ENCODE data around the gene PCTP. TPM values are rescaled to one million over a fixed set of nuclear protein-coding genes. Genes with fewer than 3 reads are reported as not detected.

Gene PCTP
- total RNA-seq, 1 experiment from 2014 or later, result 17.1 TPM

DNA sequence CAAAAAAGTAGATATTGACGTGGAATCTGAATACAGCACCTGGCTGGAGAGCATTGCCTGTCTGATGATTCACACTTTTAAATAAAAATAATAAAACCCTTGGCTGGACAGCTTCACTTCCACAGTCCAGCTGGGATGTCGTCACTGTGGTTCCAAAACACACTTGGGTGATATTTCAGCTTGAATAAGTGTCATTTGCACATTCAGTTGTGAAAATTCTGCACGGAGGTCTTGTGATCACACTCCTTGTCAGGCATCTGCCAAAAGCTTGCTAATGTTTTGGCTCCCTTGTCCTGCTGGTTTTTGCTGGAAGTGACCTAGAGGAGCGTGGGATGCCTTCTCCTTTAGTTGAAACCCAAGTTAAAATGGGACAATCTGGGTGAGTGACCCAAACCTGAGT lies 60.7 kb downstream of the PCTP start:
- no peak overlapping the region for H2BK15ac ChIP-seq (ENCODE audit: low read depth, low read length)
- no peak overlapping the region for H4K8ac ChIP-seq (replicated peaks; ENCODE audit: insufficient read length, low read depth, low read length)
- no peak overlapping the region for H3K4ac ChIP-seq (ENCODE audit: low read depth, low read length)
- H3T11ph ChIP-seq (ENCODE audit: low read length), result no peak overlapping the region
- H2AFZ ChIP-seq (ENCODE audit: low read length), result no peak overlapping the region
- no peak overlapping the region for H3K27ac ChIP-seq (ENCODE audit: insufficient read length, low read depth, low read length)
- no peaks in the 10 kb centered on the region for H4K20me1 ChIP-seq (ENCODE audit: control insufficient read depth, insufficient read depth, insufficient read length)
- H3K14ac ChIP-seq (ENCODE audit: insufficient read depth, low read length), result no peak overlapping the region
- no peak overlapping the region for H4K5ac ChIP-seq (ENCODE audit: insufficient read length, low read depth, low read length)
- H3K4me1 ChIP-seq (ENCODE audit: insufficient read depth, low read length), result no peaks in the 10 kb centered on the region
- H3K4me3 Mint-ChIP-seq, result no peak overlapping the region
- H2BK120ac ChIP-seq (ENCODE audit: low read depth, low read length, poor library complexity, severe bottlenecking), result no peak overlapping the region
- no peaks in the 10 kb centered on the region for H3K79me2 ChIP-seq (ENCODE audit: insufficient read depth, low read length)
- H3K79me1 ChIP-seq (ENCODE audit: insufficient read depth, low read depth, low read length, poor library complexity, severe bottlenecking), result no peaks in the 10 kb centered on the region
- no CpG with 5 or more reads among the region's 4 CpGs for WGBS (ENCODE audit: extremely low coverage, insufficient read length, low lambda C conversion rate)
- no peaks in the 10 kb centered on the region for H3K23me2 ChIP-seq (ENCODE audit: insufficient read length, low read depth, low read length, poor library complexity, severe bottlenecking)
- H3K36me3 Mint-ChIP-seq (ENCODE audit: insufficient read depth in 1 of 3, low read depth in 3 of 3), result no peaks in the 10 kb centered on the region
- H2BK12ac ChIP-seq (ENCODE audit: insufficient read length, low read depth, low read length), result no peak overlapping the region
- TF ChIP-seq, protein P1, sequence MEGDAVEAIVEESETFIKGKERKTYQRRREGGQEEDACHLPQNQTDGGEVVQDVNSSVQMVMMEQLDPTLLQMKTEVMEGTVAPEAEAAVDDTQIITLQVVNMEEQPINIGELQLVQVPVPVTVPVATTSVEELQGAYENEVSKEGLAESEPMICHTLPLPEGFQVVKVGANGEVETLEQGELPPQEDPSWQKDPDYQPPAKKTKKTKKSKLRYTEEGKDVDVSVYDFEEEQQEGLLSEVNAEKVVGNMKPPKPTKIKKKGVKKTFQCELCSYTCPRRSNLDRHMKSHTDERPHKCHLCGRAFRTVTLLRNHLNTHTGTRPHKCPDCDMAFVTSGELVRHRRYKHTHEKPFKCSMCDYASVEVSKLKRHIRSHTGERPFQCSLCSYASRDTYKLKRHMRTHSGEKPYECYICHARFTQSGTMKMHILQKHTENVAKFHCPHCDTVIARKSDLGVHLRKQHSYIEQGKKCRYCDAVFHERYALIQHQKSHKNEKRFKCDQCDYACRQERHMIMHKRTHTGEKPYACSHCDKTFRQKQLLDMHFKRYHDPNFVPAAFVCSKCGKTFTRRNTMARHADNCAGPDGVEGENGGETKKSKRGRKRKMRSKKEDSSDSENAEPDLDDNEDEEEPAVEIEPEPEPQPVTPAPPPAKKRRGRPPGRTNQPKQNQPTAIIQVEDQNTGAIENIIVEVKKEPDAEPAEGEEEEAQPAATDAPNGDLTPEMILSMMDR (conservative IDR thresholded peaks at IDR 0.05), result no peak
- H3K9me3 Mint-ChIP-seq, result no peaks in the 10 kb centered on the region
- no peaks in the 10 kb centered on the region for H3K27me3 ChIP-seq (ENCODE audit: insufficient read depth, low read length)
- no peak for DNase-seq
- no peak overlapping the region for H2BK5ac ChIP-seq (ENCODE audit: insufficient read length, low read length)
- H3K9ac ChIP-seq (ENCODE audit: extremely low read depth, insufficient read length, low read length), result no peak overlapping the region
- H4K91ac ChIP-seq (ENCODE audit: insufficient read length, low read depth, low read length), result no peak overlapping the region
- H3K23ac ChIP-seq (ENCODE audit: insufficient read length, low read depth, low read length), result no peak overlapping the region
- H3K4me1 Mint-ChIP-seq, result no peaks in the 10 kb centered on the region
- no peak overlapping the region for H3K56ac ChIP-seq (ENCODE audit: insufficient read length, low read depth, low read length)
- no peak overlapping the region for H3K27ac Mint-ChIP-seq
- no peaks in the 10 kb centered on the region for H3K27me3 Mint-ChIP-seq (ENCODE audit: low read depth)
- no peak overlapping the region for H2BK20ac ChIP-seq (ENCODE audit: low read depth, low read length, poor library complexity, severe bottlenecking)
- H3K4me2 ChIP-seq (ENCODE audit: insufficient read depth, insufficient read length, low read length), result no peak overlapping the region
- H3K18ac ChIP-seq (ENCODE audit: insufficient read length, low read depth, low read length), result no peak overlapping the region
- H2AK5ac ChIP-seq (ENCODE audit: insufficient read length, low read length), result no peak overlapping the region
- no peaks in the 10 kb centered on the region for H3K9me3 ChIP-seq (ENCODE audit: control insufficient read depth, low read depth, low read length)
